Liver (tissue), 3 donors: ENCODE measurements around the gene PBX4.

Source experiments
- RAD21 ChIP-seq, 2 donors: IDR thresholded peaks; 2 replicates each; pipeline ENCODE4 v1.6.1; 2016; ENCODE audit warnings: antibody characterized with exemption in 2 of 2, mild to moderate bottlenecking in 2 of 2
- TF ChIP-seq, protein P1 (sequence below): fragments of 150-350 bp; IDR thresholded peaks from 2 replicates; pipeline ENCODE4 v1.5.1; 2017; ENCODE audit warnings: improper control_type of control experiment, low read depth, low read length; ENCODE audit not compliant: missing input control
- donor health status: healthy.
- donor health status: healthy.

DNA sequence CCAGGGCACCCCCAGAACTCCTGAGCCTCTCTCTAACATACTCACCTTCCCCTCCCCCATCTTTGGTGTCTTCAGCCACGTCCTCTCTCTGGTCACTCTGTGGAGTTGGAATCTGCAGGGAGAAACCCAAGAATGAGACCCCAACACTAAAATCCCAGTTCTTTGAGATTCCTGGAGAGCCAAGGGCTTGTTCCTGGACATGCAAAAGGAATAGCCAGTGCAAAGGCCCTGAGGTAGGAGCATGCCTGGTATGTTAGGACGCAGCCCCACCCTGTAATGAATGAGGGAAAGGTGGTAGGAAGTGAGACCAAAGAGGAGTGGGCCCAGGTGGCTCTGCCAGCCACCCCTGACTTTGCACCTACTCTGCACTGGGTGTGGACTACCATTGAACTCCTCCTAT lies 11.9 kb upstream of the PBX4 start:
- TF ChIP-seq RAD21 (IDR thresholded peaks at IDR 0.05) = no peak
- TF ChIP-seq, protein P1, sequence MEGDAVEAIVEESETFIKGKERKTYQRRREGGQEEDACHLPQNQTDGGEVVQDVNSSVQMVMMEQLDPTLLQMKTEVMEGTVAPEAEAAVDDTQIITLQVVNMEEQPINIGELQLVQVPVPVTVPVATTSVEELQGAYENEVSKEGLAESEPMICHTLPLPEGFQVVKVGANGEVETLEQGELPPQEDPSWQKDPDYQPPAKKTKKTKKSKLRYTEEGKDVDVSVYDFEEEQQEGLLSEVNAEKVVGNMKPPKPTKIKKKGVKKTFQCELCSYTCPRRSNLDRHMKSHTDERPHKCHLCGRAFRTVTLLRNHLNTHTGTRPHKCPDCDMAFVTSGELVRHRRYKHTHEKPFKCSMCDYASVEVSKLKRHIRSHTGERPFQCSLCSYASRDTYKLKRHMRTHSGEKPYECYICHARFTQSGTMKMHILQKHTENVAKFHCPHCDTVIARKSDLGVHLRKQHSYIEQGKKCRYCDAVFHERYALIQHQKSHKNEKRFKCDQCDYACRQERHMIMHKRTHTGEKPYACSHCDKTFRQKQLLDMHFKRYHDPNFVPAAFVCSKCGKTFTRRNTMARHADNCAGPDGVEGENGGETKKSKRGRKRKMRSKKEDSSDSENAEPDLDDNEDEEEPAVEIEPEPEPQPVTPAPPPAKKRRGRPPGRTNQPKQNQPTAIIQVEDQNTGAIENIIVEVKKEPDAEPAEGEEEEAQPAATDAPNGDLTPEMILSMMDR = no peak
